Airway epithelial cell (primary cell): ENCODE data around the gene ZNF823. TPM values are rescaled to one million over a fixed set of nuclear protein-coding genes. Genes with fewer than 3 reads are reported as not detected.

Source experiments
- total RNA-seq: library from RNA; depleted of rRNA; stranded (reverse); fragments of >200 nt; gene quantifications from 2 replicates; pipeline ENCODE4 v1.2.3, GENCODE V29; 2015

The ZNF823 gene
- total RNA-seq = 3.4 and 4.9 TPM in 2 replicates

DNA sequence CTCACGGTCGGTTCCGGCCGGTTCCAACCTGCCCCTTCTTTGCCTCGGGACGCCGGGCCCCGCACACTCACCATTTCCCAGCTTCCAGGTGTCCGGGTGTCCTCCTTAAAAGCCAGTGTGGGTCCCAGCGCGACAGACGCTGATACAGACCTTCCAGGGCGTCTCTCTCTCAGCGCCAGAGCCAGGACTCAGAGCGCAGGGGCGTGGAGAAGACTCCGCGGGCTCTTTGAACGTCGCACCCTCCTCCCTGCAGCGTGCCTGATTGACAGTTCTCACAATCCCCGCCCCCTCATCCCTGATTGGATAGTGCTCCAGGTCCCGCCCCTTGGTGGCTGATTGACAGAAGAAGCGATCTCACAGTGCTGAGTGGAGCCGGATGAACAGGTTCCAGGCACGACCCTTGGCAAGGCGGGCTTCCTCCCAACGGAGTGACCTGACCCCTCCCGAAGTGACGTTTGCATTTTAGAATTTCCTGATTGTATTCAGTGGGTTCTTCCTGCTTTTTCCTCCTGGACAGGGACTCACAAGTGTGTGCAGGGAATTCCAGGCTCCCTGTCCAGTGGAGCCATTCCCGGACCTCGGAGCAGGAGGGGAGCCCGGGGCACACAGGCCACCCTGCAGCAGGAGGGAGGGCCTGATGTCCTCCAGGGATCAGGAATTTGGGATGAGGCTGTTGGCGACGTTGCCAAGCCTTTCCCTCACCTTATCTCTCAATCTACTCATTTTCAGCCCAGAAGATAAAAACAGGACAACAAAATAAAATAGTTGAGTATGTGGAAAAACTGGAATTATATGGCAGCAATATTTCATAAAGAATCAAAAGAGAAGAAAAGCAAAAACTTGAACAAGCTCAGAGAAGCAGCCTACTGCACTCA lies at the start of gene ZNF823:
ZNF823 (minus strand) TSS at position 201 of the 875 bp plus-strand sequence; CDS start at position 74, 127 bp downstream.

DNA sequence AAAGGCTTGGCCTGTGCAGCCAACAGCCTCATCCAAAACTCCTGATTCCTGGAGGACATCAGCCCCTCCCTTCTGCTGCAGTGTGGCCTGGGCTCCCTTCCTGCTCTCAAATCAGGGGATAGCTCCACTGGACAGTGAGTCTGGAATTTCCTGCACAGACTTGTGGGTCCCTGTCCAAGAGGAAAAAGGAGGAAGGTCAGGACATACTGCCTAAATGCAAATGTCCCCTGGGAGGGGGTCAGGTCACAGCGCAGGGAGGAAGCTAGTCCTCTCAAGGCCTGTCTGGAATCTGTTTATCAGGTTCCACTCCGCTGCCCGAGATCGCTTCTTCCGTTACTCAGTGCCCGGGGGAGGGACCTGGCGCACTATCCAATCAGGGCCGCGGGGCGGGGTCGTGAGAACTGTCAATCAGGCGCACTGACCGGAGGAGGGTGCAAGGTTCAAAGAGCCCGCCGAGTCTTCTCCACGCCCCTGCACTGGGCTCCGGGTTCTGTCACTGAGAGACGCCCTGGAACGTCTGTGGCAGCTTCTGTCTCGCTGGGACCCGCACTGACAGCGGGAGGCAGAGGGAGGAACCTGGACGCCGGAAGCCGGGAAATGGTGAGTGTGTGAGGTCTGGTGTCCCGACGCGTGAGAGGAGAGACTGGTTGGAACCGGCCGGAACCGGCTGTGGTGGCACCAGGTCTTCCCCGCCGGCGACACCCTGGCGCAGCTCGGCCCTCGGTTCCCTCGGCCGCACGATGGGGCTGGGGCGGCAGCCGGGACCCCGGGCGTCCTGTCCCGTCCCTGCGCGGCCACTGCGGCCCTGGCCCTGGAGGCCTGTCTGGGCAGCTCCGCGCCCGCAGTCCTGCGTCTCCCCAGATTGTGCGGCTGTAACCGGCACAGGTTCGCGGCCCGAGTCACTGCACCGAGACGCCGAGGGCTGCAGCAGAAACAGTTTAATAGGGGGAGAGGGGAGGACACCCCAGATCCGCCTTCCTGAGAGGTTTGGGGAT lies 28.1 kb upstream of the ZNF823 start, which contains the start of gene ZNF441:
ZNF441 (plus strand) TSS at position 404 of the 995 bp plus-strand sequence; CDS start at position 598, 194 bp downstream.

Other genes with a start within 250 kb of the ZNF823 start
- gene ZNF653, start 233.1 kb downstream of the ZNF823 start, total RNA-seq = 3.9 and 6.2 TPM in 2 replicates
- 41.3 and 44.0 TPM in 2 replicates for gene ECSIT, start 209.8 kb downstream of the ZNF823 start, total RNA-seq
- gene CNN1, start 200.1 kb downstream of the ZNF823 start, total RNA-seq = 0.19 and 0.21 TPM in 2 replicates
- 57.1 and 59.6 TPM in 2 replicates for gene ELOF1, start 179.7 kb downstream of the ZNF823 start, total RNA-seq
- gene ACP5, start 161.3 kb downstream of the ZNF823 start, total RNA-seq = 12.5 and 13.6 TPM in 2 replicates
- 7.1 and 9.6 TPM in 2 replicates for gene ZNF627, start 141.5 kb downstream of the ZNF823 start, total RNA-seq
- gene ZNF441, start 28.1 kb upstream of the ZNF823 start, total RNA-seq = 1.9 and 2.6 TPM in 2 replicates
- 0.35 and 0.65 TPM in 2 replicates for gene ZNF491, start 59.6 kb upstream of the ZNF823 start, total RNA-seq
- 6.2 and 8.7 TPM in 2 replicates for gene ZNF440, start 75.3 kb upstream of the ZNF823 start, total RNA-seq
- 0.65 and 0.92 TPM in 2 replicates for gene ZNF439, start 109.8 kb upstream of the ZNF823 start, total RNA-seq
- 0.63 and 1.1 TPM in 2 replicates for gene ZNF69, start 148.8 kb upstream of the ZNF823 start, total RNA-seq
- gene ZNF700, start 186.2 kb upstream of the ZNF823 start, total RNA-seq = 4.2 and 4.3 TPM in 2 replicates
- gene ZNF763, start 226.1 kb upstream of the ZNF823 start, total RNA-seq = 0.09 and 0.92 TPM in 2 replicates